HG03354 (cell line): ENCODE data around the gene ARHGDIA.

Source experiments
- ATAC-seq: cut with Tn5 transposase; IDR thresholded peaks from one replicate; pipeline ENCODE4 v1.9.1; 2021; ENCODE audit warnings: mild to moderate bottlenecking; ENCODE audit not compliant: unreplicated experiment, poor library complexity, severe bottlenecking

Gene ARHGDIA

GRCh38 chr17:81889602-81890001 is 18.5 kb upstream of the ARHGDIA start:
- no peak for ATAC-seq

- no peak for ATAC-seq
These were observed 18.0 kb upstream of the ARHGDIA start for GRCh38 chr17:81888988-81889595.

- no peak for ATAC-seq
These were observed 17.2 kb upstream of the ARHGDIA start for GRCh38 chr17:81888105-81888987.

GRCh38 chr17:81885869-81886548 is 14.9 kb upstream of the ARHGDIA start:
- ATAC-seq: no peak

- ATAC-seq: no peak
These were observed 14.3 kb upstream of the ARHGDIA start for GRCh38 chr17:81885454-81885853.

GRCh38 chr17:81884968-81885367 is 13.8 kb upstream of the ARHGDIA start:
- ATAC-seq: no peak

- ATAC-seq: no peak
These were observed 13.4 kb upstream of the ARHGDIA start for GRCh38 chr17:81884520-81884919.

GRCh38 chr17:81879121-81879520 is 8.0 kb upstream of the ARHGDIA start:
- no peak for ATAC-seq

- no peak for ATAC-seq
These were observed 7.2 kb upstream of the ARHGDIA start for GRCh38 chr17:81878294-81878693.

- no peak for ATAC-seq
These were observed 6.4 kb upstream of the ARHGDIA start for GRCh38 chr17:81877569-81877968.

GRCh38 chr17:81871387-81872230 is 472 bp upstream of the ARHGDIA start:
- peak; percentile 64 for ATAC-seq

GRCh38 chr17:81870131-81870980 is 781 bp downstream of the ARHGDIA start:
- peak; percentile 20 for ATAC-seq

GRCh38 chr17:81869221-81870130 is 1.7 kb downstream of the ARHGDIA start:
- ATAC-seq: no peak

GRCh38 chr17:81868674-81869220 is 2.4 kb downstream of the ARHGDIA start:
- no peak for ATAC-seq

GRCh38 chr17:81867991-81868673 is 3.0 kb downstream of the ARHGDIA start:
- ATAC-seq: no peak

- ATAC-seq: no peak
These were observed 3.8 kb downstream of the ARHGDIA start for GRCh38 chr17:81867170-81867990.
